ENCODE data around the gene SRRM2. TPM values are rescaled to one million over a fixed set of nuclear protein-coding genes. Genes with fewer than 3 reads are reported as not detected.

SRRM2 gene
- total RNA-seq, 3 donors from 2014 or later (not counting 1 experiment from before 2014, with no cell fraction given), result 1,131 to 1,162 (median 1,149) TPM

GRCh38 chr16:2816751-2817339 lies 64.4 kb downstream of the SRRM2 start, which contains the start of gene PRSS21:
Gene PRSS21, plus strand, starts transcription at chr16:2817237. Its CDS starts 32 bp downstream, at chr16:2817269.
- Mint-ChIP-seq H3K4me3 (peak within 1 kb of the TSS; percentile 57), H3K4me1 (no peaks in the 10 kb centered on the region), H3K36me3 (no peaks in the 10 kb centered on the region), H3K27ac (no peak within 1 kb of the TSS), H3K9me3 (no peaks in the 10 kb centered on the region), H3K27me3 (ENCODE audit: low read depth in 2 of 2) (no peaks in the 10 kb centered on the region)
- Histone ChIP-seq H3K4me3 (ENCODE audit: low read length) (no peak within 1 kb of the TSS), H3K27ac (ENCODE audit: low read length) (no peak within 1 kb of the TSS), H3K36me3 (ENCODE audit: control insufficient read depth, insufficient read depth, low read length) (no peaks in the 10 kb centered on the region), H3K27me3 (ENCODE audit: control insufficient read depth, insufficient read depth, low read length) (no peaks in the 10 kb centered on the region), H3K9me3 (ENCODE audit: control insufficient read depth, insufficient read depth, low read length) (no peaks in the 10 kb centered on the region), H3K4me1 (ENCODE audit: control insufficient read depth, insufficient read depth, low read length) (peaks cover 9% of the 10 kb centered on the region)
- intact Hi-C loops (cut with micrococcal nuclease), result no loop called here
- TF ChIP-seq, protein P1, sequence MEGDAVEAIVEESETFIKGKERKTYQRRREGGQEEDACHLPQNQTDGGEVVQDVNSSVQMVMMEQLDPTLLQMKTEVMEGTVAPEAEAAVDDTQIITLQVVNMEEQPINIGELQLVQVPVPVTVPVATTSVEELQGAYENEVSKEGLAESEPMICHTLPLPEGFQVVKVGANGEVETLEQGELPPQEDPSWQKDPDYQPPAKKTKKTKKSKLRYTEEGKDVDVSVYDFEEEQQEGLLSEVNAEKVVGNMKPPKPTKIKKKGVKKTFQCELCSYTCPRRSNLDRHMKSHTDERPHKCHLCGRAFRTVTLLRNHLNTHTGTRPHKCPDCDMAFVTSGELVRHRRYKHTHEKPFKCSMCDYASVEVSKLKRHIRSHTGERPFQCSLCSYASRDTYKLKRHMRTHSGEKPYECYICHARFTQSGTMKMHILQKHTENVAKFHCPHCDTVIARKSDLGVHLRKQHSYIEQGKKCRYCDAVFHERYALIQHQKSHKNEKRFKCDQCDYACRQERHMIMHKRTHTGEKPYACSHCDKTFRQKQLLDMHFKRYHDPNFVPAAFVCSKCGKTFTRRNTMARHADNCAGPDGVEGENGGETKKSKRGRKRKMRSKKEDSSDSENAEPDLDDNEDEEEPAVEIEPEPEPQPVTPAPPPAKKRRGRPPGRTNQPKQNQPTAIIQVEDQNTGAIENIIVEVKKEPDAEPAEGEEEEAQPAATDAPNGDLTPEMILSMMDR (IDR thresholded peaks at IDR 0.05), result no peak
- ATAC-seq (peak in 2 of 3 donors; percentile 58 to 84), DNase-seq (peak in 1 of 2 donors; percentile 44)
- 70% methylated on average over 28 of the region's 28 CpGs for WGBS (ENCODE audit: insufficient coverage)

DNA sequence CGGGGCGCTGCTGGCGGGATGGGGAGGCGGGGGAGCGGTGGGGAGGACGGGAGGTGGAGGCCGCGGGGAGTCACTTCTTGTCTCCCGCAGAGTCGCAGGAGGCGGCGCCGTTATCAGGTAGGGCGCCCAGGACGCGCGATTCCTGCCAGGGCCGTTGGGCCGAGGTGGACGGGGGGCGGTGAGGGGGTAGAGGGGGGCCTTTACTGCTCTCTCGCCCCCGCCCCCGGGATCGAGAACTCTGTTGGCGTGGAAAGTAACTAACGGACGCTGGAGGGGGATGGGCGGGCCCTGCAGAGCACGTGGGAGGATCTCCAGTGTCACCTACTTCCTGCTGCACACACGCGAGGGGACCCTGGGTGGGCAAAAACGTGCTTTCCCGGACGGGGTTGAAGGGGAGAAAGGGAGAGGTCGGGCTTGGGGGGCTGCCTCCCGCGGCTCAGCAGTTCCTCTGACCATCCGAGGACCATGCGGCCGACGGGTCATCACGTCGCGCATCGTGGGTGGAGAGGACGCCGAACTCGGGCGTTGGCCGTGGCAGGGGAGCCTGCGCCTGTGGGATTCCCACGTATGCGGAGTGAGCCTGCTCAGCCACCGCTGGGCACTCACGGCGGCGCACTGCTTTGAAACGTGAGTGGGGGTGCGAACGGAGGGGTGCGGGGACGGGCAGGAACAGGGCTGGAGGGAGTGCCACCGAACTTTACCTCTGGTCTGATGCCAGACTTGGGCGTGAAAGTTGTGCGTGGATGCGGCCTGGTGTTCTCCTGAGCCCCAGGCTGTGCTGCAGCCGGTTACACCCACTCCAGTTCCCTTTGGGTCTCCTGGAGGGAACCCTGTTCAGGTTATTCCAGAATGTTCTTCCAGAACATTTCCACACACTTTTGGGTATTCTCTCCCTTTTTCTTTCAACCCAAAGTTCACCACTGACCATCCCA lies 65.2 kb downstream of the SRRM2 start:
- Histone ChIP-seq H3K27ac (ENCODE audit: low read length) (no peak overlapping the region), H3K36me3 (ENCODE audit: control insufficient read depth, insufficient read depth, low read length) (no peaks in the 10 kb centered on the region), H3K9me3 (ENCODE audit: control insufficient read depth, insufficient read depth, low read length) (no peaks in the 10 kb centered on the region), H3K27me3 (ENCODE audit: control insufficient read depth, insufficient read depth, low read length) (no peaks in the 10 kb centered on the region), H3K4me1 (ENCODE audit: control insufficient read depth, insufficient read depth, low read length) (peaks cover 3% of the 10 kb centered on the region), H3K4me3 (ENCODE audit: low read length) (no peak overlapping the region)
- Mint-ChIP-seq H3K4me1 (no peaks in the 10 kb centered on the region), H3K27ac (no peak overlapping the region), H3K9me3 (no peaks in the 10 kb centered on the region), H3K4me3 (peak overlapping the region; percentile 57), H3K27me3 (ENCODE audit: low read depth in 2 of 2) (no peaks in the 10 kb centered on the region), H3K36me3 (no peaks in the 10 kb centered on the region)
- intact Hi-C loops (cut with micrococcal nuclease), result no loop called here
- DNase-seq (no peak), ATAC-seq (peak in 1 of 3 donors; percentile 23)
- TF ChIP-seq, protein P1 (IDR thresholded peaks at IDR 0.05), result no peak
- 81% methylated on average over 68 of the region's 68 CpGs for whole genome bisulfite sequencing (ENCODE audit: insufficient coverage)

DNA sequence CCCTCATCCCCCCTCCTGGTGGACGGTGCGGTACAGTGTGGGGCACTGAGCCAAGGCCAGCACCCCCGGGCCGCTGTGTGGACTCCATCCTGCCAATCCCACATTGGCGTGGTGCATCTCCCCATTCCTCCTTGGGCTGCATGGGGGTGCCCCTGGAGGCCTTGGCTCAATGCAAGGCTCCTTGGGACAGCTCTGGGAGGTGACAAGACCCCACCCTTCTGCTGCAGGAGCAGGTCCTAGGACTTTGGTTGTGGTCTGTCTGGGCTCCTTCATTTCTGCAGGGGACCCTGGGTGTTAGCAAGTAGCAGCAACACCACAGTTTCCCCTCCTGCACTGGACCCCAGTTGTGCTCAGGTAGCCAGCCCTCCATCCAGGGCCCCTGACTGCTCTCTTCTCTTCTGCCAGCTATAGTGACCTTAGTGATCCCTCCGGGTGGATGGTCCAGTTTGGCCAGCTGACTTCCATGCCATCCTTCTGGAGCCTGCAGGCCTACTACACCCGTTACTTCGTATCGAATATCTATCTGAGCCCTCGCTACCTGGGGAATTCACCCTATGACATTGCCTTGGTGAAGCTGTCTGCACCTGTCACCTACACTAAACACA lies 65.9 kb downstream of the SRRM2 start:
- Mint-ChIP-seq H3K4me1 (no peaks in the 10 kb centered on the region), H3K9me3 (no peaks in the 10 kb centered on the region), H3K27ac (no peak overlapping the region), H3K4me3 (peak overlapping the region; percentile 28), H3K36me3 (no peaks in the 10 kb centered on the region), H3K27me3 (ENCODE audit: low read depth in 2 of 2) (no peaks in the 10 kb centered on the region)
- no peaks in the 10 kb centered on the region for H3K27me3 ChIP-seq (ENCODE audit: control insufficient read depth, insufficient read depth, low read length)
- intact Hi-C loops (cut with micrococcal nuclease), result no loop called here
- peaks cover 3% of the 10 kb centered on the region for H3K4me1 ChIP-seq (ENCODE audit: control insufficient read depth, insufficient read depth, low read length)
- 93% methylated on average over 10 of the region's 10 CpGs for WGBS (ENCODE audit: insufficient coverage)
- no peak overlapping the region for H3K27ac ChIP-seq (ENCODE audit: low read length)
- no peaks in the 10 kb centered on the region for H3K36me3 ChIP-seq (ENCODE audit: control insufficient read depth, insufficient read depth, low read length)
- ATAC-seq, result no peak
- TF ChIP-seq, protein P1 (IDR thresholded peaks at IDR 0.05), result no peak
- no peaks in the 10 kb centered on the region for H3K9me3 ChIP-seq (ENCODE audit: control insufficient read depth, insufficient read depth, low read length)
- DNase-seq, result no peak
- no peak overlapping the region for H3K4me3 ChIP-seq (ENCODE audit: low read length)
